ENCODE data around the gene NPC1L1.

Gene NPC1L1

GRCh38 chr7:44533301-44534055 lies 7.7 kb downstream of the NPC1L1 start:
- H3K27me3 Mint-ChIP-seq = no peaks in the 10 kb centered on the region
- ATAC-seq (no peak), DNase-seq (no peak)
- H3K4me1 Mint-ChIP-seq = no peaks in the 10 kb centered on the region
- no peak overlapping the region for H3K4me3 Mint-ChIP-seq
- no peaks in the 10 kb centered on the region for H3K36me3 Mint-ChIP-seq (ENCODE audit: low read depth)
- H3K9me3 Mint-ChIP-seq = no peaks in the 10 kb centered on the region
- H3K27ac Mint-ChIP-seq = no peak overlapping the region

DNA sequence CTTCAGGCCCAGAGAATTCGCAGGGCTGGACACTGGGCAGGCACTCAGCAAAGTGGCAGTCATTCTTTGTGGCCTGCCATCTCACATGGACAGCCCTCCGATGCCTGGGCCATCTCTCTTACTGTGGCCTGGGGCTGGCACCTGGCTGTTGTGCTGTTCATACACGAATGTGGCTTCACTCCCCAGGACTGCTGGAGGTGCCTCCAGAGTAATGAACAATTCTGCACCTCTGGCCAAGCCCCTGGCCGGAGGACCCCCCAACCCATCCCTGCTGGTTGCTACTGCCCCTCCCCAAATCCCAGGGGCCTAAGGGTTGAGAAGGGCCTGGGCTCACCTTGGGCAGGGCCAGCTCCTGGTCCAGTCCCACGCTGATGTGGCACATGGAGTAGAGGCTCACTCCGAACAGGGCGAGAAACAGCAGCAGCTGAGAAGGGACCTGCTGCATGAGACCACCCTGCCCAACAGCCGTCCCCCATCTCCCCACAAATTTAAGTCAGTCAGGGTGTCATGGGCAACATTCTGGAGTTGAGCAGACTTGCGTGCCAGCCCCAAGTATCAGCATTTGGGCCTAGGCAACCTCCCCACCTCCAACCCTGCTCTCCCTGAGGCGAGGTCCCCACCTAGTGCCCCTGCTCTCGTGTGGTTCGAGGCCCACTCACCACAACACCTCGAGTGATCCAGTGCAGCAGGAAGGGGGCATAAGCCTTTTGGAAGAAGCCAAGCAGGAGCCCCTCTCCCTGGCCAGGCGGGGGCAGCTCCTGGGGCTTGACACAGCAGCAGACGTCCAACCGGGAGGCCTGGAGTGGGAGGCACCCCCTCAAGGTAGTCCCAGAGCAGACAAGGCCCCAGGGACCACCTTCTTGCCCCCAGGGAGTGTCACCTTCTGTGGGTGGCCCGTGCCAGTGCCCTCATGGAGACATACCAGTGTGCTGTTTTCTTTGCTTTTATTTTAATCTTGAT lies 9.4 kb downstream of the NPC1L1 start:
- DNase-seq = no peak
- H3K9me3 Mint-ChIP-seq = no peaks in the 10 kb centered on the region
- H3K27ac Mint-ChIP-seq = no peak overlapping the region
- ATAC-seq = no peak
- no peaks in the 10 kb centered on the region for H3K27me3 Mint-ChIP-seq
- no peak overlapping the region for H3K4me3 Mint-ChIP-seq
- H3K36me3 Mint-ChIP-seq (ENCODE audit: low read depth) = no peaks in the 10 kb centered on the region
- no peaks in the 10 kb centered on the region for H3K4me1 Mint-ChIP-seq

- DNase-seq (no peak), ATAC-seq (no peak)
- Mint-ChIP-seq H3K36me3 (ENCODE audit: low read depth) (no peaks in the 10 kb centered on the region), H3K9me3 (no peaks in the 10 kb centered on the region), H3K27me3 (no peaks in the 10 kb centered on the region), H3K4me1 (no peaks in the 10 kb centered on the region), H3K4me3 (no peak overlapping the region), H3K27ac (no peak overlapping the region)
These were observed 10.1 kb downstream of the NPC1L1 start for GRCh38 chr7:44530990-44531389.

GRCh38 chr7:44524811-44525388 lies 16.2 kb downstream of the NPC1L1 start:
- no peaks in the 10 kb centered on the region for H3K4me1 Mint-ChIP-seq
- H3K4me3 Mint-ChIP-seq = no peak overlapping the region
- no peak for ATAC-seq
- H3K36me3 Mint-ChIP-seq (ENCODE audit: low read depth) = peaks cover 4% of the 10 kb centered on the region
- no peak overlapping the region for H3K27ac Mint-ChIP-seq
- no peaks in the 10 kb centered on the region for H3K27me3 Mint-ChIP-seq
- DNase-seq = no peak
- peaks cover 12% of the 10 kb centered on the region for H3K9me3 Mint-ChIP-seq

DNA sequence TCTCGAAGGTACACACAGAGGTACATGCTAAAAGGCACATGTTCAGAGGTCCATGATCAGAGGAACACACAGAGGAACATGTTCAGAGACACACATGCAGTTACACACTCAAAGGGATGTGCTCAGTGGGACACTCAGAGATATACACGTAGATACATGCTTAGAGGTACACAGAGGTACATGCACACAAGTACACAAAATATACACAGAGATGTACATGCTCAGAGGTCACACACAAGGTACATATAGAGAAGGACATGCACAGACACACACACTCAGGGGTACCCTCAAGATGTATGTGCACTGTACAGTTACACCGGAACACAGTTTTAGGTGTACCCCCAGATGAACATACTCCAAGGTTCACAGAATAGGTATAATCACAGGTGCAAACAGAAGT lies 18.8 kb downstream of the NPC1L1 start:
- Mint-ChIP-seq H3K36me3 (ENCODE audit: low read depth) (peaks cover 4% of the 10 kb centered on the region), H3K4me3 (no peak overlapping the region), H3K27ac (no peak overlapping the region), H3K27me3 (no peaks in the 10 kb centered on the region), H3K9me3 (peaks cover 12% of the 10 kb centered on the region), H3K4me1 (no peaks in the 10 kb centered on the region)
- DNase-seq = no peak
- ATAC-seq = no peak

DNA sequence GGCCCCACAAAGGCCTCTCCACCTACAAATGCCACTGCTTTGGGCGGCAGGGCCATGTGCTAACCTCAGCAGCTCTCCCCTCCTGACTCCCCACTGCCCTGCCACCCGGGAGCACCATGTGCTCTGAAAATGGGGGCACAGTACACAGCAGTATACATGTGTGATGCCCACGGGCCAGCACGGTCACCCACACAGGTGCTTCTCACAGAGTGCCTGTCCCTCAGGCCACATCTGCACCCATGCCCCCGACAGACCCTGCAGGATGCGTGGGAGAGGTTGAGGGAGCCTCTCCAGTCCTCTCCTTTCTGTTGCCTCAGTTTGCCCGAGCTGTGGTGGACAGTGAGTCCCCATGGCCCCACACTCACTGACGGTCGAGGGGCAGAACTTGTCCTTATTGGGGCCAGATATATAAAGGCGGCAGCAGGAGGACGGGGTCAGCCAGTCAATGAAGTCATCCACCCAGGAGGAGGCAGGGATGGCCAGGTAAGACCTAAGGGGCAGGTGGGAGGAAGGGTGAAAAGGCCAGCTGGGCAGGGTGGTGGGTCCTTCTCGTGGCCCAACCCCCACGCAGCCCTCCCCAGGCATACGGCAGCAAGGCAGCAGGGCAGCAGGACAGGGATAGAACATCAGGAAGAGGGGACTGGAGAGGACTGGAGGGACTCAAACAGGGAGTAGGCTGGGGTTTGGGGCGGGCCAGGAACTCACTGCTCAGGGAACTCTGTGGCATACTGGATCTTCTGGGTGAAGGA lies 19.6 kb downstream of the NPC1L1 start:
- Mint-ChIP-seq H3K27ac (no peak overlapping the region), H3K27me3 (no peaks in the 10 kb centered on the region), H3K9me3 (peaks cover 12% of the 10 kb centered on the region), H3K36me3 (ENCODE audit: low read depth) (peaks cover 4% of the 10 kb centered on the region), H3K4me1 (no peaks in the 10 kb centered on the region), H3K4me3 (no peak overlapping the region)
- no peak for ATAC-seq
- DNase-seq = no peak

DNA sequence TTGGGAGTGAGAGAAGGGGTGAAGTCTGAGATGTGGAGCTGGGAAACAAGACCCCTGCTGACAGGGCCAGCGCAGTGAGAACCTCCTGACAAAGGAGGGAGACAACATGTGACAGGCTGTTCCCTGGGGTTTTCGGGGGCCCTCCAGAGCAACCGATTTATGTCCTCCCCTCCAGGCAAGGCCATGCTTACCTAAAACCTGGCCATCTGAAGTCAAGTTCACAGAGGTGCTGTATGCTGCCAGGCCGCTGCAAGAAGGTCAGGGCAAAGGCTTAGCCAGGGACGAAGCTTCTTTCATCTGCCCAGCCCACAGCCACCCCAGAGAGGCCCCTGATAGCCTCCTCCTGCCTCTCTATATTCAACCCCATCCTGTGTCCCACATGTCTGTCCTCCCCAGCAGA lies 20.6 kb downstream of the NPC1L1 start:
- no peak for ATAC-seq
- Mint-ChIP-seq H3K9me3 (peaks cover 12% of the 10 kb centered on the region), H3K4me3 (no peak overlapping the region)

GRCh38 chr7:44519546-44519945 lies 21.6 kb downstream of the NPC1L1 start:
- no peak overlapping the region for H3K27ac Mint-ChIP-seq
- no peaks in the 10 kb centered on the region for H3K4me1 Mint-ChIP-seq
- no peaks in the 10 kb centered on the region for H3K36me3 Mint-ChIP-seq (ENCODE audit: low read depth)
- peaks cover 7% of the 10 kb centered on the region for H3K9me3 Mint-ChIP-seq
- no peak for ATAC-seq
- H3K4me3 Mint-ChIP-seq = no peak overlapping the region
- no peaks in the 10 kb centered on the region for H3K27me3 Mint-ChIP-seq
- DNase-seq = no peak

More for the DNA sequence above, 20.6 kb downstream of the NPC1L1 start:
- H3K36me3 Mint-ChIP-seq (ENCODE audit: low read depth) = peaks cover 4% of the 10 kb centered on the region
- H3K27ac Mint-ChIP-seq = no peak overlapping the region
- H3K4me1 Mint-ChIP-seq = no peaks in the 10 kb centered on the region
- H3K27me3 Mint-ChIP-seq = no peaks in the 10 kb centered on the region
- no peak for DNase-seq

GRCh38 chr7:44518761-44519160 lies 22.4 kb downstream of the NPC1L1 start:
- DNase-seq (no peak), ATAC-seq (no peak)
- Mint-ChIP-seq H3K9me3 (peaks cover 2% of the 10 kb centered on the region), H3K4me3 (no peak overlapping the region), H3K4me1 (no peaks in the 10 kb centered on the region), H3K36me3 (ENCODE audit: low read depth) (no peaks in the 10 kb centered on the region), H3K27me3 (no peaks in the 10 kb centered on the region), H3K27ac (no peak overlapping the region)

DNA sequence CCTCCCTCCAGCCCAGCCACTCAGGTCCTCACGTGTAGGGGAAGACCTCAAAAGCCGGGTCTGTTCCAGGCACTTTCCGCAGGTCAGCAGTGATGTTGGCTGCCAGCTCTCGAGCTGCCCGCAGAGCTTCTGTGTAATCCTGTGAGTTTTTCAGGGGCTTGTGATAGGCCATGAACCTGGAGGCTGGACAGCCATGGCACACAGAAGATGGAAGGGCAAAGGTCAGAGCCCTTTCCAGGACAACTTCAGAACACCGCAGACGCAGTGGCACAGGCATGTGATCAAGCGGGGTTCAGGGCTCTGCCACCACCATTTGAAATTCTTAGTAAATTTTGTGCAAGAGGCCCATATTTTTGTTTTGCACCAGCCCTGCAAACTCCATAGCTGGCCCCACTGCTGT lies 24.0 kb downstream of the NPC1L1 start:
- Mint-ChIP-seq H3K9me3 (no peaks in the 10 kb centered on the region), H3K36me3 (ENCODE audit: low read depth) (no peaks in the 10 kb centered on the region), H3K27ac (no peak overlapping the region), H3K27me3 (no peaks in the 10 kb centered on the region), H3K4me3 (no peak overlapping the region), H3K4me1 (no peaks in the 10 kb centered on the region)
- ATAC-seq (no peak), DNase-seq (no peak)

DNA sequence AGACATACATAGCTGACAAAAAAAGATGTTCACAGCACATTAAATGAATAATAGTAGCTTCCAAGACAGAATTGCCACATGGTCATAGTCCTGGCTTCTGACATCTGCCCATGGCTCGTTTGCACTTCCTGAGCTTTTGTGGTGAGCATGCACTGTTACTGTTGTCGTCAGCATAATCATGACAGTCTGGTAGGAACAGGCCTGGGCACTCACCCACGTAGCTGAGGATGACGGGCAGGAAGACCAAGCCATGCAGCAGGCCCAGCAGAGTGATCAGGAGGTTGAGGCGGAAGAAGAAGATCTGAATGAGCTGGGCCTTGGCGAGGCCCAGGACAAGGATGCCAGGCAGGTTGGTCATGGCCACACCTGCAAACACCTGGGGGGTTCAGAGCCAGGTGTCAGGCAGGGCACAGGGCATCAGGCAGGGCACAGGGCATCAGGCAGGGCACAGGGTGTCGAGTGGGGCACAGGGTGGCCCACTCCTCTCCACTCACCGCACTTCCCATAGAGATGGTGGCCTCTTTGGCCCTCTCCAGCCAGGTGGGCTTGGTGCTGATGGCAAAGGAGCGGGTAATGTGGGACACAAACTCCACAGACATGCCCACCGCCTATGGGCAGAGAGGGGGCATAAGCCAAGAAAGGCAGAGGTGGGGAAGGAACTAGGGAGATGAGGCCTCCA lies 25.4 kb downstream of the NPC1L1 start:
- no peaks in the 10 kb centered on the region for H3K27me3 Mint-ChIP-seq
- H3K9me3 Mint-ChIP-seq = no peaks in the 10 kb centered on the region
- no peak for DNase-seq
- no peak overlapping the region for H3K27ac Mint-ChIP-seq
- H3K4me3 Mint-ChIP-seq = no peak overlapping the region
- H3K36me3 Mint-ChIP-seq (ENCODE audit: low read depth) = no peaks in the 10 kb centered on the region
- no peak for ATAC-seq
- no peaks in the 10 kb centered on the region for H3K4me1 Mint-ChIP-seq

- peaks cover 16% of the 10 kb centered on the region for H3K4me1 Mint-ChIP-seq
- H3K27ac Mint-ChIP-seq = no peak overlapping the region
- DNase-seq (no peak), ATAC-seq (no peak)
- H3K4me3 Mint-ChIP-seq = no peak overlapping the region
- peaks cover 16% of the 10 kb centered on the region for H3K9me3 Mint-ChIP-seq
- no peaks in the 10 kb centered on the region for H3K27me3 Mint-ChIP-seq
- no peaks in the 10 kb centered on the region for H3K36me3 Mint-ChIP-seq (ENCODE audit: low read depth)
These were observed 28.4 kb downstream of the NPC1L1 start for GRCh38 chr7:44512736-44513135.

- Mint-ChIP-seq H3K36me3 (ENCODE audit: low read depth) (peaks cover 2% of the 10 kb centered on the region), H3K27ac (no peak overlapping the region), H3K27me3 (no peaks in the 10 kb centered on the region), H3K4me3 (no peak overlapping the region), H3K4me1 (peaks cover 17% of the 10 kb centered on the region), H3K9me3 (peaks cover 20% of the 10 kb centered on the region)
- ATAC-seq = no peak
- no peak for DNase-seq
These were observed 29.2 kb downstream of the NPC1L1 start for GRCh38 chr7:44511863-44512468.

Data from activated naive CD8-positive, alpha-beta T cell treated with anti-CD3 and anti-CD28 coated beads, Interleukin-2, amount 50 U/mL, for 24 hours (primary cell).